HG02642 (cell line): ENCODE measurements around the gene PCBP3.
"Not testable (repeated sequence)": the region's sequence is repeated elsewhere in the genome, so short reads cannot be mapped to it uniquely, and the experiment has no call there.

Experiments
- ATAC-seq: cut with Tn5 transposase; IDR thresholded peaks from one replicate; pipeline ENCODE4 v1.9.1; 2021; ENCODE audit warnings: mild to moderate bottlenecking; ENCODE audit not compliant: unreplicated experiment, poor library complexity

PCBP3 gene

DNA sequence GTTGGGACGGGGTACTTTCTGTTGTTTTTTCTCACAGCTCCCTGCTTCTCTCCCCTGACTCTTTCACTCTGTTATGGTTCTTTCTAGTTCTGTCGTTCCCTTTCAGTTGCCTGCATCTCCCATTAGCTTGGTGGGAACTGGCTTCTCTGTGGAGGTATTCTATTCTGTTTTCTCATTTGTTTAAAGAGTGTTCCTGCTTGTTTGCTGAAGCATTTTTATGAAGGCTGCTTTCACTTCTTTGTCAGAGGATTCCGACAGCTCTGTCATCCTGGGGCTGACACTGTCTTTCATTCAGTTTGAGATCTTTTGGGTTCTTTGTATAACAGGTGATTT, 242.0 kb downstream of the PCBP3 start:
- ATAC-seq, result no peak

DNA sequence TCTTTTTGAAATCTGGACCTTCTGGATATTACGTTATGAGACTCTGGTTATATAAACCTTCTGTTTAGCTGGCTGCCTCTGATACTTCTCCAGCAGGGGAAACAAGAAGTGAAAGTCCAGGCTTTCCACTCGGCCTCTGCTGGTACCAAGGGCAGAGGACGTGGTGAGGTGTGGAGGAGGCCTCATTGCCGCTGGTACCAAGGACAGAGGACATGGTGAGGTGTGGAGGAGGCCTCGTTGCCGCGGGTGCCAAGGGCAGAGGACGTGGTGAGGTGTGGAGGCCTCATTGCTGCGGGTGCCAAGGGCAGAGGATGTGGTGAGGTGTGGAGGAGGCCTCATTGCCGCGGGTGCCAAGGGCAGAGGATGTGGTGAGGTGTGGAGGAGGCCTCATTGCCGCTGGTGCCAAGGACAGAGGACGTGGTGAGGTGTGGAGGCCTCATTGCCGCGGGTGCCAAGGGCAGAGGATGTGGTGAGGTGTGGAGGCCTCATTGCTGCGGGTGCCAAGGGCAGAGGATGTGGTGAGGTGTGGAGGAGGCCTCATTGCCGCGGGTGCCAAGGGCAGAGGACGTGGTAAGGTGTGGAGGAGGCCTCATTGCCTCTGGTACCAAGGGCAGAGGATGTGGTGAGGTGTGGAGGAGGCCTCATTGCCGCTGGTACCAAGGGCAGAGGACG, 242.5 kb downstream of the PCBP3 start:
- not testable (repeated sequence) for ATAC-seq

DNA sequence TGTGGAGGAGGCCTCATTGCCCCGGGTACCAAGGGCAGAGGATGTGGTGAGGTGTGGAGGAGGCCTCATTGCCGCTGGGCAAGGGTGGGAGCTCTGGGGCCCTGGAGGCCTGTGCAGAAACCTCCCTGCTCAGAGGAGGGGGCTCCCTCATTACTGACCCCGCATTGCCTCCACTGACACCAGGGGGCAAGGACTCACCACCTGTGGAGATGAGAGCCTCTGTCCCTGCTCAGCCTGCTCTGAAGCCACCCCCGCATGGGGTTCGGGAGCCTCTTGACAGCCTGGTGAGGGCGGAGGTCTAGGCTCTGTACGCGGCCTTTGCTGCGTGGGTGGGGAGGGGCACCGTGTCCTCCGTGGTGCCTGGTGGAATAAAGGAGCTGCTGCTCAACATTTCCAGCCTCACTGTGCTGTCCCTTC, 243.1 kb downstream of the PCBP3 start:
- ATAC-seq, result no peak

DNA sequence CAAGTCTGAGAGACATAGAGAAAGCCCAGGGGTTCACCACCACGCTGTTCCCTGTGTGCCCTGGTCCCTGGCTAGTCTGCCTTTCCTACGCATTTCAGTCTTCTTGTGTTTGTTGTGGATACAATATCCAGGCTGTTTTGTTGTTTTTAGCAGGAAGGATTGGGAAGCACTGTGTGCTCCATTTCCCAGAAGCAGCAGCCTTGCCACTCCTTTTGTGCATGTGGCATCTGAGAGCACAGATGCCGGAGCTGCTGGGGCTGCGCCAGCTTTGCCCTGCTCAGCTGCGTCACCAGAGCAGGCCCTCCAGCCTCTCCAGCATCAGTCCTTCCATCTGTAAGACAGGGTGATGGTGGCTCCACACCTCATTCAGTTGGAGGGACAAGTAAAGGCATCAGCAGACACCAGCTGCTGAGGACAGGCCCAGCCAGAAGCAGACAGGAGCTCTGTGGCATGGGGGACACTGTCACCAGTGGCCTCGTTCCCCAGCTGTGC, 243.6 kb downstream of the PCBP3 start:
- no peak for ATAC-seq

DNA sequence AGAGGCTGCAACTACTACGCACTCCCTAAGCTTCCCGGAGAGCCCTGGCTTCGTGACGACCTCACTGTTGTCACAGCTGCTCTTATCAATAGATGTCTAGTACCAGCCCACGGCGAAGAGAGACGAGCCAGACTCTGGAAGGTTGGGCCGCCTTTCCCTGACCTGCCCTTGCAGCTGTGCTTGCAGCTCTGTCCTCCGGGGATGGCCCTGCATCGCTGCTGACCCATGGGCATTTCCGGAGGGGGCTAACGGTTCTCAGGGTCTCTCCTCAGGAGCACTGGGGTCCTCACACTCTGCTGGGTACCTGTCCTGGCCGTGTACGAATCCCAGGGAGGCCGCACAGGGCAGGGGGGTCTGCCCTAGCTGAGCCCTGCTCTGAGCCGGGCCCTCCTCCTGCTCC, 244.3 kb downstream of the PCBP3 start:
- no peak for ATAC-seq

DNA sequence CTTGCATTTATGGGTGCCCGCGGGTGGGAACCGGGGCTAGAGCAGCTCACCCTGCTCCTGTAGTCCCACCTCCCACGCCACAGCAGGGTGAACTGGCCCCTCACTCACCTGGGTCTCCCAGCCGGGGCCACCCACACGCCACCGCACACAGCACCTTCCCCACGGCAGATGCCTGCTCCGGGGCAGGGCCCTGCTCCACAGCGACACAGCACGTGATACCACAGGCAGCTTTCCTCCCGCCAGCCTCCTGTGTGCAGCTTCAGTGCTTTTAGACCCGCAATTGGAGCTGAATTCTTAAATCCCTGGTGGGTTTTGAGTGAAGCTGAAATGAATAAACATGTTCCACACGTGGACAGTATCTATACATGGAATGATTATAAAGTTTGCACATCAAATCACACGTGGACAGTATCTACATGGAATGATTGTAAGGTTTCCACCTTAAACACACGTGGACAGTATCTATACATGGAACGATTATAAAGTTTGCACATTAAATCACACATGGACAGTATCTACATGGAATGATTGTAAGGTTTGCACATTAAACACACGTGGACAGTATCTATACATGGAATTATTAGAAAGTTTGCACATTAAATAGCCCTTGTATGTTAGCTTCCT, 245.0 kb downstream of the PCBP3 start:
- no peak for ATAC-seq

DNA sequence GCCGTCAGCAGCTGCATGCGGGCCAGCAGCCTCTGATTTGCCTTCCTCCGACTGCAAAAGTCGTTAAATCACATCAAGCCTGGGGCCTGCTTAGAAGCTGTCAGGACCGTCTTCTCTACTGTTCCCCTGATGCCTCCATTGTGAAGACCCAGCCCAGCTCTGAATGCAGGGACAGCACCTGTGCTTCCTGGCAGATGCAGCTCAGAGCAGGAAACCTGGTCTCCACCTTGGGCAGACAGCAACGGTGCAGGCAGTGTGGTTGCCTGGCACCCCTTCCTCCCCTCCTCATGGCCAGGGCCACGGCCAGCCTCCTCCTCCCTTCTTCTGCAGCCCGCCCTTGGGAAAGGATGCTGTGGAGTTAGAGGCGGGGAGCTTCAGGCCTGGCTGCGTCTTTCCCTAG, 245.7 kb downstream of the PCBP3 start:
- ATAC-seq, result no peak

DNA sequence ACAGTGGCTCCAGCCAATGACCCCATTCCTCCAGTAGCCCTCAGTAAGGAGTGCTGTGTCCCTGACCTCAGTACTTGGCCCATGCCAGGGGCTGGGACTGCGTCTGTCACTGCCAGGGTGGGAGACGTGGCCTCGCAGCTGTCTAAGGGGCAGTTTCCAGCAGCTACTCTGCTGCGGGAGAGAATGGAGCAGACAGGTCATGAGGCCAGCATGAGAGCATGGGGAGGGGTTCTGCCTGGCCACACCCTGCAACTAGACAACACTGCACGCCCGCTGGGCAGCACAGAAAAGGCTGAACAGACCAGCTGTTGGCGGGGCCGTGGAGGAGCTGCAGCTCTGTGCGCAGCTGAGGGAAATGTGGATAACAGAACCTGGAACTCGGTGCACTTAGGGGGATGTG, 246.4 kb downstream of the PCBP3 start:
- ATAC-seq, result no peak

DNA sequence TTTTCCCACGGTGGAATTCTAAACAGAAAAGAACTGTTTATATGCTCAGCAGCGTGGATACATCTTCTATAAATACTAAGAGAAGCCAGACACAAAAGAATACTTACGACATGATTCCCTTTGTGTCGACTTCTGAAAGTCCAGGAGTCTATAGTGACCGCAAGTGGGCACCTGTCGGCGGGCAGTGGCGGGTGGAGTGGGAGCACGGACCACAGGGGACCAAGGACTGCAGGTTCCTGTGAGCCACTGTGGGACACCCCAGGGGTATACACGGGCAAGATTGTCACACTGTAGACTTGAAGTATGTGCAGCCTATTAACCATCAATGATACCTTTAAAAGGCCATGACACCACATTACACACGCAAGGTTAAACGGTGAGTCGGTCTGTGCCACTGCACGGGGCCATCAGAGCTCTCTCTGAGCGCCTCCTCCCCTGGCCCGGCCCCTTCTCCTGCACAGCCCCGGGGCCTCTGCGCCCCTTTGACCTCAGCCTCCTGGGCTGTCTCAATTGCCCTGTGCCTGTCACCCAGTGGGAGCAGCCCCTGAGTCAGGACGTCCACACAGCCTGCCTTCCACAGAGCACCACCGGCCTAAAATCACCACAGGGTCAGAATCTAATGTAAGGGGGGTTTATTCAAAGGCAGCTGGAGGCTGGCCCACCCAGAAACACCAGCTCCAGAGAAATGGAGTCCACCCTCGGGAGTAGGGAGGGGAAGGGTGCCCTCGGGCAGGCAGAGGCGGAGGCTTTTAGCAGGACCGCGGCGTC, 248.0 kb downstream of the PCBP3 start:
- ATAC-seq, result no peak

DNA sequence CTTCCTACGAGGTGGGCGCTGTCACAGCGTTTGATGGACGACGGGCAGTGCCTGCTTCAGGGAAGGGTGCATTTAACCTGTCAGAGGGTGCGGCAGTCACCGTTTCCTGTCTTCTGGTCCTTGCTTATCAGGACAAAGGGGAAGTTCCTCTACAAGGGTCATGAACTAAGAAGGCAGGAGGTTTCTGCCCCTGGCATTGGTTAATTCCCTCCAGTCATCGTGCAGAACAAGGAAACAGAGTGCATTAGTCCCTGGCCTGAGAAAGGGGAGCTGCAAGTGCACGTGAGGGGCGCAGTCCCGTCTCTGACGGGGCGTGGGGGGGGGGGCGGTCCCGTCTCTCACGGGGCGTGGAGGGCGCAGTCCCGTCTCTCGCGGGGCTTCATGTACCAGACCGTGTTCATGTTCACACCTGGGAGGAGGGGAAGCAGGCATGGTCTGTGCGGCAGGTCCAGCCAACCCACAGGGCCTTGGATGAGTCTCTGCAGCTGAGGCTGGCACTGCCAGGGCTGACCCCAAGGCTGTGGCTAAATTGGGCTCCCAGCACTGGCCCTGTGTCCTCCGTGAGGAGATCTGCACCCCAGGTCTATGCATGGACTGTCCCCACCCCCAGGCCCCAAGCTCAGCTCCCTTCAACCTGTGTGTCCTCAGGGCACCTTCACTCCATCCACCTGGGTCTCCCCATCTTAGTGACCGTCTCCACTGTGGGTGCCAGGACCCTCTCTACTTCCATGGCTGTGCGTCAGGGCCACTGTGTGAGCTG, 248.8 kb downstream of the PCBP3 start:
- no peak for ATAC-seq

DNA sequence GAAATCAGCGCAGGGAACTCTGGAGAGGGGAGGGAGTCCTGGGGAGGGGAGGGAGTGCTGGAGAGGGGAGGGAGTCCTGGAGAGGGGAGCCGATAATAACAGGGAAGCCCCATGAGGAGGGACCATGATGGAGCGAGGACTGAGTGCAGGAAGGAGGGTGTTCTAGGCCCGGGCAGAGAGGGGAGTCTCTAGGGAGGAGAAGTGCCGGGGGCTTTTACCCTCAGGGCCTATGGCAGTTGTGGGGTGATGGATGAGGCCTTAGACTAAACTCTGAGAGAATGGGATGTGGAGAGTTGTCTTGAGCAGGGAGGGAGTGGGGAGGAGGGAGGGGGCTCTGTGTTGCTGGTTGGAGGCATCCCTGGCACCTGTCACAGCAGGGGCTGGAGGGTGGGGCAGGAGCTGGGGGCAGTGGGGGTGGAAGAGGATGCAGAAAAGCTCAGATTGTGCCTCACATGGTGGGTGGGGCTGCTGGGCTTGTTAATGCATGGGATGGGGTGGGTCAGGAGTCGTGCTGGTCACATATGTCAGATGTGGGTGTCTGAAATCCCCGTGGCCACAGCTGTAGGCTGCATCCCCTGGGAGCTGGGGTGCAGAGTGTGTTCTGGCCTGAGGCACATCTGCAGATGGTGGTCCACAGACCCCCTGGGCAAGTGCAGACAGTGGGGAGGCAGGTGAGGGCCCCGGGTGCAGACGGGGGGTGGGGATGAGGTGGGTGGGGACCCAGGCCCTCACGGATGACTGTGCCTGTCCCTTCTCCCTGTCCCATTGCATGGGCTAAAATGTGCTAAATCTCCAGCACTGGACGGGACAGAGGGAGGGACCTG, 249.6 kb downstream of the PCBP3 start:
- no peak for ATAC-seq

DNA sequence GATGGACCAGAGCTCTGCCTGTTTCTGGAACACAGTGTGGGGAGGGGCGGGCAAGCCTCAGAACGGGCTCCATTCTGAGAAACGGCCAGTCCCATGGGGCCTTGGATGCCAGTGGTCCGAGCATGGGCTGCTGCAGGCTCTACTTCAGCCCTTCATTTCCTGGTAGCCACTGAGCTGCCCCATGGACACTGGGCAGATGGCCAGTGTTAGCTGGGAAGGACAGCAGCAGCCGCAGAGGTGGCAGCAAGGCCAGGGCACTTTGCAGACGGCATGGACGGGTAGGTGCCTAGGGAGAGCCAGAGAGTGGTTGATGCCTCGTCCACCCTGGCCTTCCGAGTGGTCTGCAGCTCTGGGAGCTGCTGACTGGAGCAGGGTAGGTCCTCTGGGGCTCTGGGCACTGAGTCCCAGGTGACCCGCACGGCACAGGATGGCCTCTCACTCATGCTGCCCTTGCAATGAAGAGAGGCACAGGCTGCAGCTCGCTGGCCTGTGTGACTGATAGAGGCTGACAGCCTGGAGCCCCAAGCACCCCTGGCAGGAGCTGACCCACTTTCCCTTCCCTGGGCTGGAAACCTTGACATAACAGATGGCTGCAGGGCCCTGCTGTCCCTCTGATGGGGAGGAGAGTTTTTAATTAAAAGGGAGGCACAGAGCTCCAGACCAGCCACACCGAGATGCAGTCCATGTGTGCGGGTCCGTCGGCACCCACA, 250.4 kb downstream of the PCBP3 start:
- ATAC-seq, result no peak

DNA sequence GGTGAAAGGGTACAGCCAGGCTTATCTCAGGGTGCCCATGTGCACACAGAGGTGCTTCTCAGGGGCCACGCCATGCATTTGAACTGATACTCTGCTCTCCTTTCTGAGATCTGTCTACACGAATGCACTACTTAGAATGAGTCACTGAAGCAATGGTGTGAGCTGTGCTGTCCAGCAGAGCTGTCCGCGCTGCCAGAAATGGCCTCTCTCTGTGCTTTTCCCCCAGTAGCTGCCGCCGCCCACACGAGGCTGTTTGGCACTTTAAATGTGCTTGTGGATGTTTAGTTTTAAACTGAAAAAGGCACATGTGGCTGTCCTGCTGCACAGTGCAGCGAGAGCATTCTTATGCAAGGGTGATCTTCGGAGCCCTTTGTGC, 250.9 kb downstream of the PCBP3 start:
- no peak for ATAC-seq

DNA sequence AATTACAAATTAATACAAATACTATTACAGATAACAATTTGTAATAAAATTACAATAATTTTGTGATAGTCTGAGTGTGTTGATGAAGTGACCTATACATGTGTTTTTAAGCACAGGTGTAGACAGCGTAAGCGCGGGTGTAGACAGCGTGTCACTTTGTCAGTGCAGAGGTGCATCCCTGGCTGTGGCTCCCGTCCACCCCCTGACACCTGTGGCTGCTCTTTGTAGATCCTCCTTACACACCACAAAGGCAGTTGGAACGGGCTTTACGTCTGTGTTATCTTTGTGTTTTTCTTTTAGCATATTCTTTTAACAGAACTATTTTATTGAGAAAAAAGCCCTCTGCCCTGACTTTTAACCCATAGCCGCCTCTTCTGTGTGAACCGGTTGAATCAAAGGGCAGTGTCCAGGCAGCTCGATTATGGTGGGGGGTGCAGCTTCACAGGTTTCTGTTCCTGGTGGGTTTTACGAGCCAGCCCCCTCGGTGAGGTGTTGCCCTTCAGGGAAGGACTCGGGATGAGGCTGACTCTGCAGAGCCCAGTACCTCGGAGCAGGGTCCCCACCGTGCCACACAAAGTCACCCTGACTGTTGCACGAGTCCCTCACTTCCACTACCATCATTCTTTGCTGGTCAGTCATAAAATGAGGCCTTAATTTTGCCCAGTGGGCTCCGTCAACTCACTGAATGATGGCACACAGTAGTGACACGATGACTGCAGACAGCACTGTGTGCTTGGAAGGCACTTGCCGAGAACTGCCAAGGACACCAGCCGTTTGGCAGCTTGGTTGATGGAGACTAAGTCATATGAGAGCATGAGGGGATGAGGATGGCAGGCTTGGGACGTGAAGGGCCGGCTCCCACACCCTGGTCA, 251.6 kb downstream of the PCBP3 start:
- ATAC-seq, result no peak

DNA sequence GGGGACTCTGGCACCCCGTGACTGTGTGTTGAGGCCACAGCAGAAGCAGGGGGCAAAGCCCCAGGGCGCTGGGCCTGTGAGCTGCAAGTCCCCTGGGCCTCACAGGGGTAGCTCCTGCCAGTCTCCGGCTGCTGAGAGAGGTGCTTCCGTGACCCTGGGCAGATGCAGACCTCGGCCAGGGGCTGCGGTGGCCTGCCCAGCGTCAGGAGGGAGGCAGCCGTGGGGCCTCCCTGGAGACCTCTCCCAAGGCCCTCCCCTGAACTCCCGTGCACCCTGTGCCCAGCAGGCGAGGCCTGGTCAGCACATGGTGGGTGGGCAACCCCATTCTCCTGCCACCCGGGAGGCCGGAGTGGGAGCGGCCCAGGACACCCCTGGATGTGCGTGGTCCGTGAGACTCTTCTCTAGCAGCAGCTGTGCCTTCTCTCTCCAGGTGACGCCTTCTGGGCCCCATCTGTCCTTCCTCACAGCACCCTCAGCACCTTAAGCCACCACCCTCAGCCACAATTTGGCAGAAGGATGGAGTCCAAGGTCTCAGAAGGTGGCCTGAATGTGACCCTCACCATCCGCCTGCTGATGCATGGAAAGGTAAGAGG, 252.3 kb downstream of the PCBP3 start:
- no peak for ATAC-seq

DNA sequence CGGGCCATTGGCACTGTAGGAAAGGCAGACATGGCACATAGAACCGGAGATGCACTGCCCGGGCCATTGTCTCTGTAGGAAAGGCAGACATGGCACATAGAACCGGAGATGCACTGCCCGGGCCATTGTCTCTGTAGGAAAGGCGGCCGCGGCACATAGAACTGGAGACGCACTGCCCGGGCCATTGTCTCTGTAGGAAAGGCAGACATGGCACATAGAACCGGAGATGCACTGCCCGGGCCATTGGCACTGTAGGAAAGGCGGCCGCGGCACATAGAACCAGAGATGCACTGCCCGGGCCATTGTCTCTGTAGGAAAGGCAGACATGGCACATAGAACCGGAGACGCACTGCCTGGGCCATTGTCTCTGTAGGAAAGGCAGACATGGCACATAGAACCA, 252.9 kb downstream of the PCBP3 start:
- not testable (repeated sequence) for ATAC-seq

DNA sequence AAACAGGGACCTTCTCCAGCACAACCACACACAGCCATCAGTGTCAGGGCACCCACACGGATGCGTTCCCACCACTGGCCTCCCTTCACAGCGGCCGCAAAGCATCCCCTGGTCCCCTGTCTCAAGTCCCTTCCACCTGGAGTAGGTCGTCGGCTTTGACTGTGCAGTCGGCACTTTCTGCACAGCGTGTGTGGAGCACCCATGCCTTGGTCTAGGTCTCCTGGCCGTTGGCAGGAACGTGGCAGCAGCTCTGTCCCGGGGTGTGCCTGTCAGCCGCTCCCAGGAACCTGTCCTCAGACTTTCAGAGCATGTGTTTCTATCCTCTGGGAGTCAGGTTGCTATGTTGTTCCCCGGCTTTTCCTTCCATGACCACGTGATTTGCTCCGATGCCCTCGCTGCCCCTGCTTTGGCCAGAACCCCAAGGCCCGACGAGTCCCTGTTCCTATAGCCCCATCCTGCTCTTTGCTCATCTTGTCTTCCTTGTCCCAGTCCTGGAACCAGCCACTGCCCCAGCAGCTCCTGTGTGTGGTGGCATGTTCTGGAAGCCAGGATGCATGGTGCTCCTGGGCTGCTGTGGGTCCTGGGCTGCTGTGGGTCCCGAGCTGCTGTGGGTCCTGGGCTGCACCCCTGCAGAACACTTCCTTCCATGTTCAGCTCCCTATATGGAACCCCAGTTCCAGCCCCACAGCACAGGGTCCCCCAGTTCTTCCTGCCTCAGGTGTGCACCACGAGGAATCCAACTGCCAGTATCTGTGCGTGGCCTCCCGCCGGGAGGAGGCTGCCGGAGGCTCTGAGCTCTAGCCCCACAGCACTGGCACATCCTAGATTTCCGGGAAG, 253.9 kb downstream of the PCBP3 start:
- ATAC-seq, result no peak
